ENCODE data around the gene SORCS2.

GRCh38 chr4:7397206-7398103 lies 205.1 kb downstream of the SORCS2 start:
- TF ChIP-seq CTCF (IDR thresholded peaks at IDR 0.05; ENCODE audit: low read depth, low read length) (no peak), MYC (IDR thresholded peaks at IDR 0.05; ENCODE audit: low read depth, low read length) (no peak)
